Colonic mucosa (tissue), 4 donors: ENCODE data around the gene ROMO1. TPM values are rescaled to one million over a fixed set of nuclear protein-coding genes. Genes with fewer than 3 reads are reported as not detected.
A peak's percentile ranks its signal among the peaks of the same experiment; 100 is the strongest.

Experiments
- DNase-seq: peaks from one replicate; pipeline ENCODE4 v3.0.0-alpha.2; 2020
- H3K27ac ChIP-seq: fragments of 200-600 bp; one replicate; pipeline ENCODE4 v1.8.0; 2021
- H3K27me3 ChIP-seq: fragments of 200-600 bp; one replicate; pipeline ENCODE4 v1.8.0; 2021
- H3K36me3 ChIP-seq: fragments of 200-600 bp; one replicate; pipeline ENCODE4 v1.8.0; 2021
- H3K4me1 ChIP-seq: fragments of 200-600 bp; one replicate; pipeline ENCODE4 v1.8.0; 2021; ENCODE audit warnings: mild to moderate bottlenecking
- H3K4me3 ChIP-seq: fragments of 200-600 bp; one replicate; pipeline ENCODE4 v1.8.0; 2021
- H3K9ac ChIP-seq, 2 donors: one replicate each; pipeline ENCODE4 v1.7.0; 2013; ENCODE audit warnings: control low read depth in 2 of 2, low read depth in 2 of 2, low read length in 2 of 2
- H3K9me3 ChIP-seq: fragments of 200-600 bp; one replicate; pipeline ENCODE4 v1.8.0; 2021
- CTCF ChIP-seq: fragments of 200-600 bp; IDR thresholded peaks from one replicate; pipeline ENCODE4 v1.8.0; 2022; ENCODE audit warnings: antibody characterized with exemption, mild to moderate bottlenecking
- intact Hi-C: fragments of 100-400 bp; cut with DNase I; formaldehyde crosslinking; loops from one replicate; pipeline ENCODE4 v1.14.1; 2022
- total RNA-seq, 2 donors: library from RNA; stranded (reverse); fragmentation: NEBNext Ultra II Directional in 1 of 2; extraction: Animal tissue kit (Norgen Biotek cat#: 25700) in 1 of 2; gene quantifications; one replicate each; pipeline ENCODE4 v1.2.1, GENCODE V29; 2021
- donor health status: healthy.
- donor health status: DM: no; HTN: no; CAD: no.
- donor health status: DM: no; HTN: no; CAD: no.

The ROMO1 gene
- total RNA-seq: 100 to 1,000 TPM; 189 to 268 TPM

- Histone ChIP-seq H3K36me3 (peaks cover 5% of the 10 kb centered on the region), H3K9ac (peak within 1 kb of the TSS; percentile 87 to 96), H3K27me3 (no peaks in the 10 kb centered on the region), H3K9me3 (no peaks in the 10 kb centered on the region), H3K27ac (peak within 1 kb of the TSS; percentile 82), H3K4me1 (no peaks in the 10 kb centered on the region), H3K4me3 (peak within 1 kb of the TSS; percentile 85)
- intact Hi-C loops: no loop called here
- peak; percentile 88 for DNase-seq
- no peak for TF ChIP-seq CTCF
Measured at GRCh38 chr20:35699127-35699956, at the start of gene ROMO1, which contains the start of gene NFS1. Gene ROMO1, plus strand, starts transcription at chr20:35699405. Its CDS starts 228 bp downstream, at chr20:35699633. Gene NFS1, minus strand, starts transcription at chr20:35699352. Its CDS starts 64 bp downstream, at chr20:35699288.

- no peak overlapping the region for H3K27ac ChIP-seq
- TF ChIP-seq CTCF: no peak
- H3K36me3 ChIP-seq: peaks cover 14% of the 10 kb centered on the region
- H3K4me3 ChIP-seq: no peak overlapping the region
- intact Hi-C loops: no loop called here
- no peaks in the 10 kb centered on the region for H3K9me3 ChIP-seq
- DNase-seq: no peak
- no peaks in the 10 kb centered on the region for H3K27me3 ChIP-seq
- H3K4me1 ChIP-seq: no peaks in the 10 kb centered on the region
- H3K9ac ChIP-seq: no peak overlapping the region
Measured at GRCh38 chr20:35650632-35651031, 48.6 kb upstream of the ROMO1 start.

GRCh38 chr20:35651958-35652357 lies 47.2 kb upstream of the ROMO1 start:
- TF ChIP-seq CTCF: no peak
- no peak overlapping the region for H3K9ac ChIP-seq
- no peak overlapping the region for H3K4me3 ChIP-seq
- no peak for DNase-seq
- H3K36me3 ChIP-seq: peaks cover 14% of the 10 kb centered on the region
- H3K4me1 ChIP-seq: no peaks in the 10 kb centered on the region
- H3K27me3 ChIP-seq: no peaks in the 10 kb centered on the region
- intact Hi-C loops: no loop called here
- no peak overlapping the region for H3K27ac ChIP-seq
- H3K9me3 ChIP-seq: no peaks in the 10 kb centered on the region

GRCh38 chr20:35652641-35653429 lies 46.4 kb upstream of the ROMO1 start:
- Histone ChIP-seq H3K27me3 (no peaks in the 10 kb centered on the region), H3K36me3 (peaks cover 14% of the 10 kb centered on the region), H3K4me3 (no peak overlapping the region), H3K9ac (no peak overlapping the region), H3K27ac (no peak overlapping the region), H3K4me1 (no peaks in the 10 kb centered on the region), H3K9me3 (no peaks in the 10 kb centered on the region)
- DNase-seq: no peak
- TF ChIP-seq CTCF: no peak
- intact Hi-C loops: no loop called here

GRCh38 chr20:35653430-35653734 lies 45.8 kb upstream of the ROMO1 start:
- peaks cover 14% of the 10 kb centered on the region for H3K36me3 ChIP-seq
- H3K9me3 ChIP-seq: no peaks in the 10 kb centered on the region
- no peak overlapping the region for H3K27ac ChIP-seq
- H3K9ac ChIP-seq: no peak overlapping the region
- no peak for TF ChIP-seq CTCF
- H3K4me3 ChIP-seq: no peak overlapping the region
- intact Hi-C loops: no loop called here
- H3K27me3 ChIP-seq: no peaks in the 10 kb centered on the region
- H3K4me1 ChIP-seq: no peaks in the 10 kb centered on the region
- no peak for DNase-seq
